GM21786 (cell line): ENCODE measurements around the gene TMEM129.

Experiments
- ATAC-seq: cut with Tn5 transposase; IDR thresholded peaks from one replicate; pipeline ENCODE4 v1.9.1; 2021; ENCODE audit not compliant: unreplicated experiment

Gene TMEM129

GRCh38 chr4:1745165-1745564 is 24.0 kb upstream of the TMEM129 start:
- no peak for ATAC-seq

DNA sequence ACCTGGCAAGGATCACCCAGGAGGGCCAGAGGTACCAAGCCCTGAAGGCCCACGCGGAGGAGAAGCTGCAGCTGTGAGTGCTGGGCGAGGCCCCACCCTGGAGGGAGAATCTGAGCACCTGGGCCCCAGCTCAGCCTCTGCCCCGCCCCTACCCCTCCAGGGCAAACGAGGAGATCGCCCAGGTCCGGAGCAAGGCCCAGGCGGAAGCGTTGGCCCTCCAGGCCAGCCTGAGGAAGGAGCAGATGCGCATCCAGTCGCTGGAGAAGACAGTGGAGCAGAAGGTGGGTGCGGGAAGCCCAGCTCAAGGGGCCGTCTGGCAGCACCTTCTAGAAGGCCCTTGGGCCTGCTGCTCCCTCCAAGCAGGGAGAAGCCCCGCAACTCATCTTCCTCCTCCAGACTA is 23.4 kb upstream of the TMEM129 start:
- no peak for ATAC-seq

DNA sequence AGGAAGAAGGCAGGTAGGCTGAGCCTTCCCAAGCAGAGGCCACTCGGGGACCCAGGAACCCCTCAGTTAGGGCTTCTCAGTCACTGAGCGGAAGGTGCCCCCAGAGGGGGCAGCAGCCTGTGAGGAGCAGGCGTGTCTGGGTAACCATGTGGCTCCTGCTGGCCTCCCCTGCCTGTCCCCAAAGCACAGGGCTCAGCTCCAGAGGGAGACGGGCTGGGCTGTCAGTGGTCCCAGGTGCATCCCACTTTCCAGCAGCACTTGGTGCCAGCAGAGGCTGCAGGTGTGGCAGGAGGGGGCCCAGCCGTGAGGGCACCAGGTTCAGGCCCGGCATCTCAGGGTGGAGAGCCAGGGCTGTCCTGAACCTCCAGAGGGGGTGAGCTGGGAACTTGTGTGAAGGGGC is 22.9 kb upstream of the TMEM129 start:
- ATAC-seq = no peak

DNA sequence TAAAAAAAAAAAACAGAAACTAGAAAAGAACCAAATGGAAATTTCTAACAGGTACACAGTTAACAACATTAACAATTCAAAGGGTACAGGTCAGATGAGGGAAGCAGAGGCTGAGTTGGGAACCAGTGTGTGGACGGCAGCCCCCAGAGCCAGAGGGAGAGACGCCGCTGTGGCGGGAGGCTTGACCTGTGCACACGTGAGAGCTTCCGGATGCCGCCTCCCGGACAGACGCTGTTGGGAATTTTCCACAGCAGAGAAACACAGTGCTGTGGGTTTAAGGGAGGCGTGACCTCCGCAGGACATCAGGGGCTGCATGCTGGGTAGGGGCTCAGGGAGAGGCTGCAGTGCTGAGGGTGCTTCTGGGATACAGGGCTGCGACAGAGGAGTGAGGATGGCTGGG is 22.4 kb upstream of the TMEM129 start:
- no peak for ATAC-seq

DNA sequence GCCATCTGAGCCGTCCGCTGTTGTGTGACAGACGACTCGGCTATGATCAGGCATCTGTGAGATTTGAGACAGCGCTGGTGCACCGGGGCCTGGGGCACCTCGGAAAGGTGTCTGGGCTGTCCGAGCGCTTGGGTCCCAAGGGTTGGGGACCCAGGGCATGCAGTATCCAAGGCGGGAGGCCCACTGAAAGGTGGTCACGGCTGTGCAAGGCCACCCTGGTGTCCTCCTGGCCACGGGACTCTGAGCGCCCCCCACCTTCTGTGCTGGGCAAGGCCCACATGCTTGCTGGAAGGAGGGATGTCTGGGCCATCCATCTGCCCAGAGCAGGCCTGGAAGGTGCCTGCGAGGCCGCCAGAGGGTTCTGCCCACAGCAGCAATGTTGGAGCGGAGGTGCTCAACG is 20.1 kb upstream of the TMEM129 start:
- ATAC-seq = no peak

DNA sequence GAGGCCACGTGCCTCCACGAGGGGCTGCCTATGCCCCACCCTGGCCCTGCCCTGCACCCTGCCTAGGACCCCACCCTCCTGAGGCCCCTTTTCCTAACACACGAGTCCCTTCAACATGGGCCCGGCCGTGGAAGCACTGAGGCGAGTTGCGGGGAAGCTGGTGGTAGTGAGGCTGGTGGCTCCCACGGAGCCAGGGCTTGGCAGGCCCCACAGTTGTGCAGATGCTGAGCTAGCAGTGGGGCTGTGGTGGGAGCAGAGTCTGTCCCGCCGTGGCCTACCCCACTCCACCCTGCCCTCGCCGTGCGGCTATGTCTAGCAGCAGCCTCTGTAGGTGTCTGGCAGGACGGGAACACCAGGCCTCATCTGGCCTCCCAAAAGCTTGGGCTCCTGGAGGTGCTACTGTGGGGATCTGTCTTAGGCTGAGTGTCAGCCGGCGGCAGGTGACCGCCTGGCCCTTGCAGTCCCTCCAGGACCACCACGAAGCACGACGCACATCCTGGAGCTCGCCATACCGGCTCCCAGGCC is 19.0 kb upstream of the TMEM129 start:
- no peak for ATAC-seq

DNA sequence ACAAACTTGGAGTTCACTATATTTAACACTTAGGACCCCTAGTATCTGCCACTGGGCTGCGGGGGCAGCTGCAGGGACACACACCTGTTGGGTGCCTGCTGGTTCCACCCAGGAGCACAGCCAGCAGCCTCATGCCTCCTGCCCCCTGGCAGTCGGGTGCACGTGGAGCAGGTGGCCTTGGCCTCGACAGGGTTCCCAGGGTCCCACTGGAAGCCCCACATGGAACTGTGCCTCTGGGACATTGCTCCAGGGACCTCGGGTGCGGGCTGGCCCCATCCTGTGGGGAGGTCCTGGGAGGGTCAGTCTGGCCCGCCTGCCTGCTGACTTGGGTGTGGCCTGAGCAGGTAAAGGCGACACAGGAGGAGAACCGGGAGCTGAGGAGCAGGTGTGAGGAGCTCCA is 18.2 kb upstream of the TMEM129 start:
- no peak for ATAC-seq

- ATAC-seq = no peak
Measured at GRCh38 chr4:1738410-1738809, 17.3 kb upstream of the TMEM129 start.

DNA sequence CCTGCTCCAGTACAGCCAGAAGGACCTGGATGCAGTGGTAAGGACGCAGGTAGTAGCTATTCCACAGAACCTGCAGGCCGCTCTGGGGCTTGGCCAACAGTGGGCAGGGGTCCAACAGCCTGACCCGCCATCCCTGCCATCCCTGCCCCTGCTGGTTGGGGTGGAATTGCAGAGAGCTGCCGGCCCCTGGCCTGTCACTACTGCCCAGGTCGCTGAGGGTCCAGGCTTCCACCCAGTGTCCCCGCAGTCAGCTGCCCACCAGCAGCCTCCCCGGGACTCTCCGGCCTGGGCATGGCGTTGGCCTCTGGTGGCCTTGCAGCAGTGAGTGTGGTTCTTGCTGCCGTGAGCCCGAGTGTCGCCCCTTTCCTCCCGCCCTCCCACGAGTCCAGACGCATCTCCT is 16.5 kb upstream of the TMEM129 start:
- no peak for ATAC-seq

DNA sequence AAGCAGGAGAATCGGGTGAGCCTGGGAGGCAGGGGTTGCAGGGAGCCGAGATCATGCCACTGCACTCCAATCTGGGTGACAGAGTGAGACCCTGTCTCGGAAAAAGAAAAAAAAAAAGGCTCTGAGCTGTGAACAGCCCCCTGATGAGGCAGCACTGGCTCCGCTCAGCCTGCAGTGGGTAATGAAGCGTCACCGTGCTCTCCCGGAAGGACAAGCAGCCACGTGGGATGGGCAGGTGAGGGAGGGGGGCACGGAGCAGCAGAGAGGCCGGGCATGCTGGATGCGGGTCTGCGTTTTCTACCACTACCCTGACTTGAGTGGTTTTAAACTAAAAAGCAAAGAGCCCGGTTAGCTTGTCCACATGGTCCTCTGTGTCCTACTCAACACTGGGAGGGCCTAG is 15.7 kb upstream of the TMEM129 start:
- no peak for ATAC-seq

- ATAC-seq = no peak
Measured at GRCh38 chr4:1735215-1735614, 14.1 kb upstream of the TMEM129 start.

- no peak for ATAC-seq
Measured at GRCh38 chr4:1732911-1733310, 11.8 kb upstream of the TMEM129 start.

DNA sequence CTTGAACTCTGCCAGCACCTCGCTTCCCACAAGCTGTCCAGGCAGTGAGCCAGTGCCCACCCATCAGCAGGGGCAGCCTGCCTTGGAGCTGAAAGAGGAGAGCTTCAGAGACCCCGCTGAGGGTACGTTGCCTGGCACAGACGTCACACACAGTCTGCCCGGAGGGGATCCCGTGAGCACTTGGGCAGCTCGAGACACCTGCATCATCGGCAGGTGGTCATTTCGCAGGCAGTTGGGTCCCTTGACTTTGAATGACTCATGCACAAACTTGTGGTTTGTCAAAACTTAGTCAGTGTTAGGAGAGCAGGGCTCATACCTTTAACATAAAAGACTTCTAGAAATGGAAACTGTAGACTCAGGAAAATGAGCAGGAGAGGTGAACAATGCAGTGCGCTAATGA is 10.1 kb upstream of the TMEM129 start:
- ATAC-seq = no peak

- no peak for ATAC-seq
Measured at GRCh38 chr4:1730532-1731135, 9.5 kb upstream of the TMEM129 start.

GRCh38 chr4:1728061-1728980 is 7.2 kb upstream of the TMEM129 start:
- ATAC-seq = no peak

- no peak for ATAC-seq
Measured at GRCh38 chr4:1727117-1728031, 6.3 kb upstream of the TMEM129 start.

DNA sequence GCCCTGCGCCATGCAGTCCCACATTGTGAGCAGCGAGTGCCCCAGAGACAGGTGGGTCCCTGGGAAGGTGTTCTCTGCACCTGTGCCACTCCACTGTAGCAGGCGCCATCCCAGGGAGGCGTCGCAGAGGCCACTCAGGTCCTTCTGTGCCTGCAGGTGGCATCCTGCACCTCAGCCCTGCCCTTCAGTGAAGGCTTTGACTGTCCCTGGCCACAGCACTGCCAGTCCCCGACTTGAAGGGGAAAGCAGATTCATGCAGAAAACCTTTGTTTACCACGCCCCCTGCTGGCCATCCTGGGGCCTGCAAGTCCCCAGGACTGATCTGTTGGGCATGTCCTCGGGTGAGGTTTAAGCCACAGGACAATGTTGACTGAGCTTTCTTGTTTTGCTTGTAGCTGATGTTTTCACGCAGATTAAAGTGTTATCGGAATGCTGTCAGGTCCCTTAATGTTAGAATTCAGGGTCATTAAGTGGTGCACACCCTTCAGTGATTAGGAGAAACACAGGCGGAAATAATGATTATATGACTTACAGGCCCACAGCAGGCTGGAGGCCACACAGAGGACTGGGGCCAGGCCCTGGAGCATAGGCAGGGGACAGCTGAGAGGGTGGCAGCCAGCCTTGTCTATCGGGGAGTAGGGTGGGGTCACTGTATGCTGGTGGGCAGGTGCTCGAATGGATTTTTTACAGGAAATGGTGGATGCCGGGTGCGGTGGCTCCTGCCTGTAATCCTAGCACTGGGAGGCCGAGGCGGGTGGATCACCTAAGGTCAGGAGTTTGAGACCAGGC is 5.2 kb upstream of the TMEM129 start:
- no peak for ATAC-seq

GRCh38 chr4:1725521-1725920 is 4.4 kb upstream of the TMEM129 start:
- ATAC-seq = no peak

DNA sequence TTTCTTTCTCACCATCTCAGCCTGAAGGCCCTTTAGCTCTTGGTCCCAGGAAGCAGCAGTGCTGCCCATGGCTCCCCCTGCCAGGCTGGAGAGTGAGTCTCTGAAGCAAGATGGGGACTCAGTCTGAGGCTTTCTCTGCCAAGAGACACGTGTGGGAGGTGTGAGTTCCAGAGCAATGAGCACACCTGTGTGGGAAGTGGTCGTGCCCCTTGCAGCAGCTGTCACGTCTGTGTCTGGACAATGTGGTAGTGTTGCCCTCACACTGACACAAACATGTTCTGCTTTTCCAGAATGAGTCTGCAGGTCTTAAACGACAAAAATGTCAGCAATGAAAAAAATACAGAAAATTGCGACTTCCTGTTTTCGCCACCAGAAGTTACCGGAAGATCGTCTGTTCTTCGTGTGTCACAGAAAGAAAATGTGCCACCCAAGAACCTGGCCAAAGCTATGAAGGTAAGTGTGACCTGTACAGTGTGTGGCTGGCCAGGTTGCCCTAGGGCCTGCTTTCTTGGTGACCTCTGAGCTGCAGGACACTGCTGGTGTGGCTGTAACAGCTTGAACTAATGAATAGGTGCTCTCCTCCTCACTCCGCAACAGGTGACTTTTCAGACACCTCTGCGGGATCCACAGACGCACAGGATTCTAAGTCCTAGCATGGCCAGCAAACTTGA is 2.1 kb upstream of the TMEM129 start:
- no peak for ATAC-seq

DNA sequence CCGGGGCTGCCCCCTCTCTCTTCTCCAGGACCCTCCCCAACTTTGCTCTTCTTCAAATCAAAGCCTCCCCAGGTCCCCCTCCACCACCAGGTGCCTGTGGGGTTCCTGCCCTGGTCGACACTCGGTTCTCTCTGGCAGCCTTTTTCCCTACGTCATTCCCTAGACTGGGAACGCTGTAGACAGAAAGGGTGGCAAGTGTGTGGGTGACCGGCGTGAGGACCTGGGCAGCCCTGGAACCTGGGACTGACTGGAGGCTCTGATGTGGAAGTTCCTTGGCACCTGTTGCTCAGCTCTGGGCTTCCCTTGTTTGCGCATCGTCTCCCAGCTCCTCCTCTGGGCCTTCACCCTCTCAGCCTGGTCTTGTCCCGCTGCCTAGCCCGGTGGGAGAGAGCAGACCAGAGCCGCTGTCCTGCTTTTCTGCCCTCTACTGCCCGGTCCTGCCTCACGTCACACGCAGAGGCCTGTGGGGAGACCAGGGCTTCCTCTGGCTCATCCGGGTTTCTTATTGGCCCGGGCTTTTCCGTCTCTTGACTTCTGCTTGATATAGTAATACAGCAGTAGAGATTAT is 1.5 kb upstream of the TMEM129 start:
- ATAC-seq = no peak
